B cell (primary cell): ENCODE results near the gene SERPINA9. TPM values are rescaled to one million over a fixed set of nuclear protein-coding genes. Genes with fewer than 3 reads are reported as not detected.

ENCODE experiments used
- ATAC-seq: fragments of 200-7000 bp; cut with Tn5 transposase; one replicate; pipeline ENCODE4 v1.10.0; 2021; ENCODE audit warnings: low read depth, mild to moderate bottlenecking, moderate number of reproducible peaks, moderate library complexity
- CTCF ChIA-PET: fragments of 350-600 bp; sonication (Branson Sonifier 250); formaldehyde crosslinking; loops from one replicate; lab custom pipeline; 2021; ENCODE audit warnings: antibody characterized with exemption, inconsistent platforms; lab: Charles Lee
- POLR2A ChIA-PET: fragments of 350-600 bp; sonication (Branson Sonifier 250); formaldehyde crosslinking; loops from one replicate; lab custom pipeline; 2021; ENCODE audit warnings: antibody characterized with exemption; lab: Charles Lee
- DNase-seq: peaks from one replicate; pipeline ENCODE4 v3.0.0; 2013
- H2AFZ ChIP-seq: 2 replicates; pipeline ENCODE4 v1.6.1; 2012; ENCODE audit warnings: mild to moderate bottlenecking, low read depth, low read length; ENCODE audit not compliant: insufficient read depth, poor library complexity, severe bottlenecking
- H3K27ac ChIP-seq, 2 donors: 1 replicate in 1 of 2; 2 replicates in 1 of 2; pipeline ENCODE4 v1.5.1; 2012 to 2013; ENCODE audit warnings: low read length in 2 of 2, mild to moderate bottlenecking in 2 of 2, moderate library complexity in 1 of 2
- H3K27me3 ChIP-seq, 4 experiments: fragments of 200-600 bp in 1 of 4; sonication (generic) in 1 of 4; replicated peaks in 1 of 4; 1 replicate in 2 of 4; 2 replicates in 2 of 4; pipeline versions ENCODE4 v1.6.1 to v1.7.0; 2013 to 2016; ENCODE audit warnings: low read length in 3 of 4, mild to moderate bottlenecking in 2 of 4, mixed read lengths in 1 of 4, moderate library complexity in 1 of 4; ENCODE audit not compliant: insufficient read depth in 4 of 4, control insufficient read depth in 3 of 4; ENCODE audit errors: control extremely low read depth in 1 of 4
- H3K36me3 ChIP-seq, 2 experiments: replicated peaks in 1 of 2; 1 replicate in 1 of 2; 2 replicates in 1 of 2; pipeline versions ENCODE4 v1.6.1 to v1.7.1; 2013; ENCODE audit warnings: low read length in 1 of 2; ENCODE audit not compliant: insufficient read depth in 2 of 2, control insufficient read depth in 1 of 2; ENCODE audit errors: control extremely low read depth in 1 of 2, extremely low read depth in 1 of 2
- H3K4me1 ChIP-seq, 2 donors: fragments of 200-600 bp in 1 of 2; sonication (generic) in 1 of 2; 1 replicate in 1 of 2; 2 replicates in 1 of 2; pipeline versions ENCODE4 v1.5.1 to v1.6.1; 2013 to 2017; ENCODE audit warnings: low read length in 2 of 2; ENCODE audit not compliant: control insufficient read depth in 2 of 2, insufficient read depth in 2 of 2
- H3K4me2 ChIP-seq: replicated peaks from 2 replicates; pipeline ENCODE3; 2012; ENCODE audit warnings: mild to moderate bottlenecking, low read depth, low read length; ENCODE audit not compliant: poor library complexity, severe bottlenecking
- H3K4me3 ChIP-seq, 5 experiments: fragments of 200-600 bp in 1 of 5; sonication (generic) in 1 of 5; 1 replicate in 3 of 5; 2 replicates in 2 of 5; pipeline versions ENCODE4 v1.5.1 to v1.7.0; 2011 to 2016; ENCODE audit warnings: low read length in 4 of 5, mild to moderate bottlenecking in 4 of 5, low read depth in 2 of 5, control low read depth in 1 of 5, moderate library complexity in 1 of 5; ENCODE audit not compliant: insufficient read depth in 1 of 5; ENCODE audit errors: control extremely low read depth in 1 of 5, extremely low read depth in 1 of 5
- H3K79me2 ChIP-seq: fragments of 200-600 bp; sonication (generic); one replicate; pipeline ENCODE4 v1.6.0; 2016; ENCODE audit warnings: low read length; ENCODE audit not compliant: control insufficient read depth, insufficient read depth
- H3K9ac ChIP-seq: fragments of 200-600 bp; sonication (generic); 2 replicates; pipeline ENCODE4 v1.6.1; 2017; ENCODE audit warnings: mild to moderate bottlenecking, low read length, moderate library complexity
- H3K9me3 ChIP-seq, 3 donors: one replicate each; pipeline versions ENCODE4 v1.6.1 to v1.7.1; 2013; ENCODE audit warnings: low read length in 2 of 3; ENCODE audit not compliant: control insufficient read depth in 2 of 3, insufficient read depth in 1 of 3; ENCODE audit errors: control extremely low read depth in 1 of 3
- H4K20me1 ChIP-seq: 2 replicates; pipeline ENCODE4 v1.6.0; 2012; ENCODE audit warnings: mild to moderate bottlenecking, low read length; ENCODE audit not compliant: insufficient read depth, control insufficient read depth, poor library complexity, severe bottlenecking
- H3K27ac Mint-ChIP-seq: one replicate; pipeline ENCODE4 v1.8.0; 2021; ENCODE audit warnings: mixed read lengths
- H3K27me3 Mint-ChIP-seq: one replicate; pipeline ENCODE4 v1.8.0; 2021; ENCODE audit warnings: mixed read lengths
- H3K4me1 Mint-ChIP-seq: one replicate; pipeline ENCODE4 v1.8.0; 2021; ENCODE audit warnings: mixed read lengths
- H3K4me3 Mint-ChIP-seq: one replicate; pipeline ENCODE4 v1.8.0; 2021; ENCODE audit warnings: mixed read lengths
- H3K9me3 Mint-ChIP-seq: one replicate; pipeline ENCODE4 v1.8.0; 2022; ENCODE audit warnings: mixed read lengths; ENCODE audit not compliant: insufficient read depth
- EZH2 ChIP-seq: IDR thresholded peaks from 2 replicates; pipeline ENCODE4 v1.6.1; 2012; ENCODE audit warnings: borderline replicate concordance, low read depth, mild to moderate bottlenecking, moderate library complexity, low read length; ENCODE audit not compliant: insufficient read depth, poor library complexity, severe bottlenecking
- WGBS: methylation state at CpG from one replicate; pipeline ENCODE4 v1.1.5; 2013; ENCODE audit warnings: missing lambda C conversion rate; ENCODE audit not compliant: insufficient coverage; 5-methylcytosine and 5-hydroxymethylcytosine counted together
- intact Hi-C: fragments of 100-400 bp; cut with micrococcal nuclease; formaldehyde crosslinking; loops from one replicate; pipeline ENCODE4 v1.10.0; 2022
- polyA plus RNA-seq: library from polyadenylated mRNA; depleted of rRNA; stranded (reverse); fragments of >200 nt; gene quantifications from 2 replicates; pipeline ENCODE4 v1.2.3, GENCODE V29; 2012
- total RNA-seq, 2 donors: library from RNA; stranded (reverse); fragments of 120-200 nt in 1 of 2; gene quantifications; 1 replicate in 1 of 2; 2 replicates in 1 of 2; pipeline versions ENCODE4 v1.2.3 to v1.2.4, GENCODE V29; 2013 to 2022
- TF ChIP-seq, protein P1 (sequence below): fragments of 200-600 bp; IDR thresholded peaks from one replicate; pipeline ENCODE4 v1.8.0; 2022; ENCODE audit warnings: antibody characterized with exemption, mild to moderate bottlenecking

SERPINA9 gene
- total and polyA plus RNA-seq, 2 donors (not counting 1 experiment from before 2014, with no cell fraction given): 0.74 TPM; not detected in 1

- H3K27ac Mint-ChIP-seq: no peak overlapping the region
- WGBS: no CpG with 5 or more reads among the region's 1 CpG
- CTCF ChIA-PET: no interaction called here
- Histone ChIP-seq H2AFZ (no peak overlapping the region), H3K27ac (no peak overlapping the region), H3K79me2 (no peaks in the 10 kb centered on the region), H3K9ac (no peak overlapping the region), H3K4me3 (no peak overlapping the region), H4K20me1 (no peaks in the 10 kb centered on the region), H3K9me3 (peaks cover 0 to 12% (median 0%) of the 10 kb centered on the region in 3 donors), H3K4me2 (no peak overlapping the region), H3K4me1 (no peaks in the 10 kb centered on the region), H3K27me3 (peaks cover 0 to 2% (median 0%) of the 10 kb centered on the region in 4 experiments), H3K36me3 (no peaks in the 10 kb centered on the region)
- intact Hi-C loops: no loop called here
- H3K9me3 Mint-ChIP-seq: peaks cover 2% of the 10 kb centered on the region
- peaks cover 4% of the 10 kb centered on the region for H3K4me1 Mint-ChIP-seq
- no peak overlapping the region for H3K4me3 Mint-ChIP-seq
- peaks cover 7% of the 10 kb centered on the region for H3K27me3 Mint-ChIP-seq
- POLR2A ChIA-PET: no interaction called here
- DNase-seq (no peak), ATAC-seq (no peak)
- TF ChIP-seq EZH2: no peak
- TF ChIP-seq, protein P1, sequence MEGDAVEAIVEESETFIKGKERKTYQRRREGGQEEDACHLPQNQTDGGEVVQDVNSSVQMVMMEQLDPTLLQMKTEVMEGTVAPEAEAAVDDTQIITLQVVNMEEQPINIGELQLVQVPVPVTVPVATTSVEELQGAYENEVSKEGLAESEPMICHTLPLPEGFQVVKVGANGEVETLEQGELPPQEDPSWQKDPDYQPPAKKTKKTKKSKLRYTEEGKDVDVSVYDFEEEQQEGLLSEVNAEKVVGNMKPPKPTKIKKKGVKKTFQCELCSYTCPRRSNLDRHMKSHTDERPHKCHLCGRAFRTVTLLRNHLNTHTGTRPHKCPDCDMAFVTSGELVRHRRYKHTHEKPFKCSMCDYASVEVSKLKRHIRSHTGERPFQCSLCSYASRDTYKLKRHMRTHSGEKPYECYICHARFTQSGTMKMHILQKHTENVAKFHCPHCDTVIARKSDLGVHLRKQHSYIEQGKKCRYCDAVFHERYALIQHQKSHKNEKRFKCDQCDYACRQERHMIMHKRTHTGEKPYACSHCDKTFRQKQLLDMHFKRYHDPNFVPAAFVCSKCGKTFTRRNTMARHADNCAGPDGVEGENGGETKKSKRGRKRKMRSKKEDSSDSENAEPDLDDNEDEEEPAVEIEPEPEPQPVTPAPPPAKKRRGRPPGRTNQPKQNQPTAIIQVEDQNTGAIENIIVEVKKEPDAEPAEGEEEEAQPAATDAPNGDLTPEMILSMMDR: no peak
Observed at GRCh38 chr14:94458096-94458495, 17.9 kb downstream of the SERPINA9 start.

GRCh38 chr14:94455928-94456327 lies 20.1 kb downstream of the SERPINA9 start:
- Histone ChIP-seq H3K4me1 (no peaks in the 10 kb centered on the region), H3K36me3 (no peaks in the 10 kb centered on the region), H3K27ac (no peak overlapping the region), H3K79me2 (no peaks in the 10 kb centered on the region), H3K27me3 (peaks cover 0 to 2% (median 0%) of the 10 kb centered on the region in 4 experiments), H3K9me3 (peaks cover 0 to 7% (median 0%) of the 10 kb centered on the region in 3 donors), H3K9ac (no peak overlapping the region), H3K4me2 (no peak overlapping the region), H3K4me3 (no peak overlapping the region), H4K20me1 (no peaks in the 10 kb centered on the region), H2AFZ (no peak overlapping the region)
- CTCF ChIA-PET: no interaction called here
- Mint-ChIP-seq H3K4me3 (no peak overlapping the region), H3K27ac (no peak overlapping the region), H3K9me3 (peaks cover 2% of the 10 kb centered on the region), H3K4me1 (peaks cover 8% of the 10 kb centered on the region), H3K27me3 (peaks cover 7% of the 10 kb centered on the region)
- POLR2A ChIA-PET: no interaction called here
- TF ChIP-seq EZH2: no peak
- TF ChIP-seq, protein P1: no peak
- no CpG with 5 or more reads among the region's 1 CpG for WGBS
- DNase-seq (no peak), ATAC-seq (no peak)
- intact Hi-C loops: no loop called here
